Measurements from ENCODE around the gene OLA1.

Gene OLA1

GRCh38 chr2:174072857-174073256, 175.5 kb downstream of the OLA1 start:
- Histone ChIP-seq H3K18ac (ENCODE audit: low read length) (no peak overlapping the region), H3K79me1 (ENCODE audit: low read length) (no peaks in the 10 kb centered on the region), H2BK5ac (ENCODE audit: low read length) (no peak overlapping the region), H3K36me3 (ENCODE audit: control insufficient read depth, insufficient read depth, low read length) (peaks cover 1% of the 10 kb centered on the region), H3K4me2 (ENCODE audit: low read length) (no peak overlapping the region), H4K5ac (ENCODE audit: low read length) (no peak overlapping the region), H4K8ac (ENCODE audit: low read depth, low read length) (no peak overlapping the region), H3K56ac (ENCODE audit: low read length) (no peak overlapping the region), H3K27me3 (ENCODE audit: insufficient read depth, low read length, poor library complexity) (no peaks in the 10 kb centered on the region), H3K79me2 (ENCODE audit: control insufficient read depth, insufficient read depth, low read length) (no peaks in the 10 kb centered on the region), H3K9ac (ENCODE audit: low read length) (no peak overlapping the region), H3K4me3 (ENCODE audit: low read length) (no peak overlapping the region), H2BK120ac (ENCODE audit: low read depth, low read length) (no peak overlapping the region), H3K4ac (ENCODE audit: low read depth, low read length) (no peak overlapping the region), H3K4me1 (ENCODE audit: control insufficient read depth, low read depth, low read length) (no peaks in the 10 kb centered on the region), H3K23ac (ENCODE audit: low read length) (no peak overlapping the region), H2AK5ac (ENCODE audit: low read length) (no peak overlapping the region), H3K27ac (ENCODE audit: low read depth, low read length) (no peak overlapping the region), H2BK15ac (replicated peaks; ENCODE audit: low read depth) (no peak overlapping the region)
- WGBS (ENCODE audit: extremely low coverage, insufficient coverage, low lambda C conversion rate), result no CpG with 5 or more reads among the region's 4 CpGs
- DNase-seq, result no peak

DNA sequence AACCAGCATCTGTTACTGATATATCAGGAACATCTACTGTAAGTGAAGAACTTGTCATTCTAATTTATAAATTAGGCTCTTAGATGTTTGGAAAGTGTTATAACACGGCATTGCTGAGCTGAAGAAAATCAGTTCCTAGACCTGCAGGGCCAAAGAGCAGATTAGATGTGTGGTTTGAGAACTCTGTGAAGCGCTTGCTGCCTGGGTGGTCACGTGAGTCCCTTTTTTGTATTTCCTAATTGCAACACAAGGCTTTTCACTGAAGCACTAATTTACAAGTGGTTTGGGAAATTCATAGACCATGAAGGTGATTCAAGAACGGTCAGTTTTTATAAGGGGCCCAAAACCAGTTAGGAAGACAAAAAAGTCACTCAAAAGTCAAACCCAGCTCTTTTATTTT, 176.3 kb downstream of the OLA1 start:
- Histone ChIP-seq H3K4me1 (ENCODE audit: control insufficient read depth, low read depth, low read length) (no peaks in the 10 kb centered on the region), H3K4me2 (ENCODE audit: low read length) (no peak overlapping the region), H3K79me2 (ENCODE audit: control insufficient read depth, insufficient read depth, low read length) (no peaks in the 10 kb centered on the region), H3K9ac (ENCODE audit: low read length) (no peak overlapping the region), H3K79me1 (ENCODE audit: low read length) (no peaks in the 10 kb centered on the region), H2BK15ac (replicated peaks; ENCODE audit: low read depth) (no peak overlapping the region), H4K8ac (ENCODE audit: low read depth, low read length) (no peak overlapping the region), H2BK120ac (ENCODE audit: low read depth, low read length) (no peak overlapping the region), H3K4me3 (ENCODE audit: low read length) (no peak overlapping the region), H3K56ac (ENCODE audit: low read length) (no peak overlapping the region), H2AK5ac (ENCODE audit: low read length) (no peak overlapping the region), H3K18ac (ENCODE audit: low read length) (no peak overlapping the region), H3K27ac (ENCODE audit: low read depth, low read length) (no peak overlapping the region), H3K4ac (ENCODE audit: low read depth, low read length) (no peak overlapping the region), H2BK5ac (ENCODE audit: low read length) (no peak overlapping the region), H3K23ac (ENCODE audit: low read length) (no peak overlapping the region), H4K5ac (ENCODE audit: low read length) (no peak overlapping the region), H3K27me3 (ENCODE audit: insufficient read depth, low read length, poor library complexity) (no peaks in the 10 kb centered on the region), H3K36me3 (ENCODE audit: control insufficient read depth, insufficient read depth, low read length) (peaks cover 1% of the 10 kb centered on the region)
- DNase-seq, result no peak
- WGBS (ENCODE audit: extremely low coverage, insufficient coverage, low lambda C conversion rate), result no CpG with 5 or more reads among the region's 4 CpGs

DNA sequence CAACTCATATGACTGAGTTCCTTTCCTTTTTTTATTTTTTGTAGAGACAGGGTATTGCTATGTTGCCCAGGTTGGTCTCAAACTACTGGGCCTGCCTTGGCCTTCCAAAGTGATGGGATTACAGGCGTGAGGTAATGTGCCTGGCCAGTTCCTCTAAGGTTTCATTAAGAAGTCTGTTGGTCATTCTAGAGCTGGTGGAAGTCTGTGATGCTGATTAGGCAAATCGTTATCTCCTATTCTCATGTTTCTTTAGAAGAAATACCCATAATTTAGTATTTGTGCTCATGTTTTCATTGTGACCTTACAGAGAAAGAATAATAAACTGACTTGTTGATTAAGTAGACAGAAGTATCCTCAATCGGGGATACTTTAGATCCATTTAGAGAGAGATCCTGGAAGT, 177.0 kb downstream of the OLA1 start:
- Histone ChIP-seq H3K4me3 (ENCODE audit: low read length) (no peak overlapping the region), H3K36me3 (ENCODE audit: control insufficient read depth, insufficient read depth, low read length) (peaks cover 1% of the 10 kb centered on the region), H3K4me2 (ENCODE audit: low read length) (no peak overlapping the region), H2BK5ac (ENCODE audit: low read length) (no peak overlapping the region), H3K18ac (ENCODE audit: low read length) (no peak overlapping the region), H3K4ac (ENCODE audit: low read depth, low read length) (no peak overlapping the region), H3K23ac (ENCODE audit: low read length) (no peak overlapping the region), H2BK15ac (replicated peaks; ENCODE audit: low read depth) (no peak overlapping the region), H3K56ac (ENCODE audit: low read length) (no peak overlapping the region), H3K27me3 (ENCODE audit: insufficient read depth, low read length, poor library complexity) (no peaks in the 10 kb centered on the region), H4K8ac (ENCODE audit: low read depth, low read length) (peak overlapping the region; percentile 40), H4K5ac (ENCODE audit: low read length) (no peak overlapping the region), H2AK5ac (ENCODE audit: low read length) (no peak overlapping the region), H2BK120ac (ENCODE audit: low read depth, low read length) (no peak overlapping the region), H3K79me2 (ENCODE audit: control insufficient read depth, insufficient read depth, low read length) (no peaks in the 10 kb centered on the region), H3K27ac (ENCODE audit: low read depth, low read length) (no peak overlapping the region), H3K4me1 (ENCODE audit: control insufficient read depth, low read depth, low read length) (no peaks in the 10 kb centered on the region), H3K79me1 (ENCODE audit: low read length) (no peaks in the 10 kb centered on the region), H3K9ac (ENCODE audit: low read length) (no peak overlapping the region)
- DNase-seq, result no peak
- WGBS (ENCODE audit: extremely low coverage, insufficient coverage, low lambda C conversion rate), result no CpG with 5 or more reads among the region's 3 CpGs

GRCh38 chr2:174070281-174070680, 178.1 kb downstream of the OLA1 start:
- Histone ChIP-seq H2BK120ac (ENCODE audit: low read depth, low read length) (no peak overlapping the region), H4K8ac (ENCODE audit: low read depth, low read length) (no peak overlapping the region), H3K9ac (ENCODE audit: low read length) (no peak overlapping the region), H3K27ac (ENCODE audit: low read depth, low read length) (no peak overlapping the region), H3K4ac (ENCODE audit: low read depth, low read length) (no peak overlapping the region), H4K5ac (ENCODE audit: low read length) (no peak overlapping the region), H3K36me3 (ENCODE audit: control insufficient read depth, insufficient read depth, low read length) (peaks cover 1% of the 10 kb centered on the region), H3K18ac (ENCODE audit: low read length) (no peak overlapping the region), H3K27me3 (ENCODE audit: insufficient read depth, low read length, poor library complexity) (no peaks in the 10 kb centered on the region), H3K79me1 (ENCODE audit: low read length) (no peaks in the 10 kb centered on the region), H3K4me1 (ENCODE audit: control insufficient read depth, low read depth, low read length) (no peaks in the 10 kb centered on the region), H3K4me2 (ENCODE audit: low read length) (no peak overlapping the region), H2AK5ac (ENCODE audit: low read length) (no peak overlapping the region), H2BK15ac (replicated peaks; ENCODE audit: low read depth) (no peak overlapping the region), H3K4me3 (ENCODE audit: low read length) (no peak overlapping the region), H3K79me2 (ENCODE audit: control insufficient read depth, insufficient read depth, low read length) (no peaks in the 10 kb centered on the region), H2BK5ac (ENCODE audit: low read length) (no peak overlapping the region), H3K23ac (ENCODE audit: low read length) (no peak overlapping the region), H3K56ac (ENCODE audit: low read length) (no peak overlapping the region)
- no peak for DNase-seq
- WGBS (ENCODE audit: extremely low coverage, insufficient coverage, low lambda C conversion rate), result no CpG with 5 or more reads among the region's 7 CpGs

DNA sequence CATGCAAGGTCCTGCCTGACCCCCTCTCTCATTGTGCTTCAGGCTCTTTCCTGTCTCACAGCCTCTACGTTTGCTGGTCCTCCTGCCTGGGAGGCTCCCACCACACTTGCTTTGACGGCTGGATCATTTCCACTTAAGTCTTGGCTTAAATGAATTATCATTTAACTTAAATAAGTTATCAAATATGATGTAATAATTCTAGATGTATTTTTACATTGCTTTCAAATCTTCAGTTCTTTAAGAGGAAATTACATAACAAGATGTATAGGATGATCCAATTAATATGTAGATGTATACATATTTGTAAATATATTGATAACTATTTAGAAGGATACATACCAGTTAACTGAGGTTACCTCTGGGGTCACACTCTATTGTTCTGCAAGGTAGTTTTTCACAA, 180.5 kb downstream of the OLA1 start:
- no peak overlapping the region for H3K4me3 ChIP-seq (ENCODE audit: low read length)
- H3K36me3 ChIP-seq (ENCODE audit: control insufficient read depth, insufficient read depth, low read length), result no peaks in the 10 kb centered on the region
- H3K18ac ChIP-seq (ENCODE audit: low read length), result no peak overlapping the region
- H3K4me2 ChIP-seq (ENCODE audit: low read length), result no peak overlapping the region
- WGBS (ENCODE audit: extremely low coverage, insufficient coverage, low lambda C conversion rate), result no CpG with 5 or more reads among the region's 2 CpGs
- H2BK15ac ChIP-seq (replicated peaks; ENCODE audit: low read depth), result no peak overlapping the region
- H3K9ac ChIP-seq (ENCODE audit: low read length), result no peak overlapping the region
- peaks cover 4% of the 10 kb centered on the region for H3K4me1 ChIP-seq (ENCODE audit: control insufficient read depth, low read depth, low read length)
- H3K79me1 ChIP-seq (ENCODE audit: low read length), result no peaks in the 10 kb centered on the region
- no peak for DNase-seq
- no peak overlapping the region for H2AK5ac ChIP-seq (ENCODE audit: low read length)
- H3K23ac ChIP-seq (ENCODE audit: low read length), result no peak overlapping the region
- no peak overlapping the region for H2BK120ac ChIP-seq (ENCODE audit: low read depth, low read length)
- no peaks in the 10 kb centered on the region for H3K27me3 ChIP-seq (ENCODE audit: insufficient read depth, low read length, poor library complexity)
- no peaks in the 10 kb centered on the region for H3K79me2 ChIP-seq (ENCODE audit: control insufficient read depth, insufficient read depth, low read length)
- H3K56ac ChIP-seq (ENCODE audit: low read length), result no peak overlapping the region
- no peak overlapping the region for H3K4ac ChIP-seq (ENCODE audit: low read depth, low read length)
- H4K8ac ChIP-seq (ENCODE audit: low read depth, low read length), result no peak overlapping the region
- no peak overlapping the region for H4K5ac ChIP-seq (ENCODE audit: low read length)
- H2BK5ac ChIP-seq (ENCODE audit: low read length), result no peak overlapping the region
- H3K27ac ChIP-seq (ENCODE audit: low read depth, low read length), result no peak overlapping the region

DNA sequence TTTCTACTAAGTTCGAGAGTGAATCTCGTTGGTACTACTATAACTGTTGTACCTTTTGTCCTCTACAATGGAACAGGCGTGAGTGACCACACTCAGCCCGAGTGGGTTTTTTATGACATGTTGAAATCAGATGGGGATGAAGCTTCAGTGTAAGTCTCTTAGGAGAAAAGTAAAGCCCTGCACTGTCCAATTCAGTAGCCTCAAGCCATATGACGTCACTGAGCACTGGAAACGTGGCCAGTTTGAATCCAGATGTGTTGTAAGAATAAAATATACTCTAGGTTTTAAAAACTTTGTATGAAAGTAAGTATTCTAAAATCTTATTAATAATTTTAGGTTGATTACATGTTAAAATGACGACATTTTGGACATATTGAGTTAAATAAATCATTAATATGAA, 181.5 kb downstream of the OLA1 start:
- Histone ChIP-seq H2BK120ac (ENCODE audit: low read depth, low read length) (no peak overlapping the region), H2BK15ac (replicated peaks; ENCODE audit: low read depth) (no peak overlapping the region), H3K4me3 (ENCODE audit: low read length) (no peak overlapping the region), H3K9ac (ENCODE audit: low read length) (no peak overlapping the region), H3K18ac (ENCODE audit: low read length) (no peak overlapping the region), H3K4ac (ENCODE audit: low read depth, low read length) (no peak overlapping the region), H3K79me2 (ENCODE audit: control insufficient read depth, insufficient read depth, low read length) (no peaks in the 10 kb centered on the region), H2AK5ac (ENCODE audit: low read length) (no peak overlapping the region), H3K23ac (ENCODE audit: low read length) (no peak overlapping the region), H3K56ac (ENCODE audit: low read length) (no peak overlapping the region), H3K27me3 (ENCODE audit: insufficient read depth, low read length, poor library complexity) (no peaks in the 10 kb centered on the region), H4K8ac (ENCODE audit: low read depth, low read length) (no peak overlapping the region), H2BK5ac (ENCODE audit: low read length) (no peak overlapping the region), H3K4me2 (ENCODE audit: low read length) (no peak overlapping the region), H3K36me3 (ENCODE audit: control insufficient read depth, insufficient read depth, low read length) (no peaks in the 10 kb centered on the region), H3K27ac (ENCODE audit: low read depth, low read length) (no peak overlapping the region), H4K5ac (ENCODE audit: low read length) (no peak overlapping the region), H3K79me1 (ENCODE audit: low read length) (no peaks in the 10 kb centered on the region), H3K4me1 (ENCODE audit: control insufficient read depth, low read depth, low read length) (peaks cover 4% of the 10 kb centered on the region)
- no CpG with 5 or more reads among the region's 7 CpGs for WGBS (ENCODE audit: extremely low coverage, insufficient coverage, low lambda C conversion rate)
- no peak for DNase-seq

Data from mesendoderm (in vitro differentiated cells).